ENCODE results near the gene IRX3.

Gene IRX3

GRCh38 chr16:54243202-54243601 is 43.4 kb downstream of the IRX3 start:
- DNase-seq (ENCODE audit: low read depth): no peak
- TF ChIP-seq CTCF (conservative IDR thresholded peaks at IDR 0.05; ENCODE audit: low read depth, low read length): no peak
- H3K4me3 ChIP-seq (ENCODE audit: low read length): no peak overlapping the region

GRCh38 chr16:54242199-54242598 is 44.4 kb downstream of the IRX3 start:
- no peak for DNase-seq (ENCODE audit: low read depth)
- no peak for TF ChIP-seq CTCF (conservative IDR thresholded peaks at IDR 0.05; ENCODE audit: low read depth, low read length)

GRCh38 chr16:54241525-54241924 is 45.1 kb downstream of the IRX3 start:
- no peak overlapping the region for H3K4me3 ChIP-seq (ENCODE audit: low read length)
- TF ChIP-seq CTCF (conservative IDR thresholded peaks at IDR 0.05; ENCODE audit: low read depth, low read length): no peak
- no peak for DNase-seq (ENCODE audit: low read depth)

More at GRCh38 chr16:54242199-54242598, 44.4 kb downstream of the IRX3 start:
- no peak overlapping the region for H3K4me3 ChIP-seq (ENCODE audit: low read length)

DNA sequence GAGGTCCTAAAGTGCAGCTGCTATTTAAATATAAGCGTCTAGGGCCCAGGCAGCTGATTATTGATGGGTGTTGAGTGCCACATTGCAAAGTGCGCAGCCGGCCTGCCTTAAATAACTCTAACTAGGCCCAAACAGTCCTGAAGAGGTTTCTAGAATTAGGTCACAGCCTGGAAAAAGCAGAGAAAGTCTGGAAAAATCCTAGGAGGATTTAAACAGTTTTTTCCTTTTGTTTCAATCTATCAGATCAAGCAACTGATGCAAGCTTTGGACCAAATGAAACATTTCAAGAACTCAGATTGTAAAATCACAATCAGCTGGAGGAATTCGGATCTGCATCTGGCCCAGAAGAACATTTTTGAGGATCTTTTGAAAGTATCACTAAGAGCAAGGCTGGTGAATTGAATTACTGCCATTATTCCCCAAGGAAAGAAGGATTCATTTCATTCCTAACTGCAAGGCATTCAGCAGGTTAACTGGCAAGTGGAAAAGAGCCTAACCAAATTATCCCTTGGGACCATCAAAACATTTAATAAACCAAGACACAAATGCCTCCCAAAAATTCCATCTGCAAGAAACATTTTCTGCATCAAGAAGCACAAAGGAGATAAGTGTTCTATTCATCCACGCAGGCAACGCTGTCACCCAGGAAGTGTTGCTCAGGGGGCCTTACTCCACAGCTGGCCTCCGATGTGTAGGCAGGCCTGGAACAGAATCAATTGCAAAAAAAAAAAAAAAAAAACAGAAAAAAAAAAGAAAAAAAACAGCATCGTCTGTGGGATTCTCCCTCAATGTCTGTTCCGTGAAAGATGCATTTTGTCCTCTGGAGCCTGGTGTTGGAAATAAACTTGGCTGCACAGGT is 46.1 kb downstream of the IRX3 start:
- no peak for DNase-seq (ENCODE audit: low read depth)
- TF ChIP-seq CTCF (conservative IDR thresholded peaks at IDR 0.05; ENCODE audit: low read depth, low read length): no peak
- H3K4me3 ChIP-seq (ENCODE audit: low read length): no peak overlapping the region

- TF ChIP-seq CTCF (conservative IDR thresholded peaks at IDR 0.05; ENCODE audit: low read depth, low read length): no peak
- no peak for DNase-seq (ENCODE audit: low read depth)
- H3K4me3 ChIP-seq (ENCODE audit: low read length): no peak overlapping the region
Observed at GRCh38 chr16:54239456-54239855, 47.1 kb downstream of the IRX3 start.

GRCh38 chr16:54236773-54237172 is 49.8 kb downstream of the IRX3 start:
- TF ChIP-seq CTCF (conservative IDR thresholded peaks at IDR 0.05; ENCODE audit: low read depth, low read length): no peak
- H3K4me3 ChIP-seq (ENCODE audit: low read length): no peak overlapping the region
- DNase-seq (ENCODE audit: low read depth): no peak

- no peak for TF ChIP-seq CTCF (conservative IDR thresholded peaks at IDR 0.05; ENCODE audit: low read depth, low read length)
- DNase-seq (ENCODE audit: low read depth): no peak
- no peak overlapping the region for H3K4me3 ChIP-seq (ENCODE audit: low read length)
Observed at GRCh38 chr16:54233615-54234014, 53.0 kb downstream of the IRX3 start.
